ENCODE results near the gene NPAS3. TPM values are rescaled to one million over a fixed set of nuclear protein-coding genes. Genes with fewer than 3 reads are reported as not detected.

NPAS3 gene
- total and polyA plus RNA-seq, 11 donors, result 0.15 to 3.4 (median 0.92) TPM

GRCh38 chr14:32900547-32900946 lies 38.1 kb upstream of the NPAS3 start:
- no peaks in the 10 kb centered on the region for H3K27me3 ChIP-seq
- DNase-seq, result no peak
- H3K4me1 ChIP-seq, result peaks cover 0 to 8% (median 0%) of the 10 kb centered on the region in 12 donors
- ATAC-seq, result no peak
- intact Hi-C loops (cut with DNase I), result no loop called here
- H3K4me3 ChIP-seq, result no peak overlapping the region
- H3K36me3 ChIP-seq, result no peaks in the 10 kb centered on the region
- TF ChIP-seq CTCF (IDR thresholded peaks at IDR 0.05), result no peak
- TF ChIP-seq POLR2A (IDR thresholded peaks at IDR 0.05), result no peak
- H3K27ac ChIP-seq, result no peak overlapping the region
- no peaks in the 10 kb centered on the region for H3K9me3 ChIP-seq
- WGBS, 4 donors, result 77 to 89% (median 81%) methylated on average over 3 of the region's 3 CpGs

- no peak overlapping the region for H3K4me3 ChIP-seq
- no peak for TF ChIP-seq CTCF (IDR thresholded peaks at IDR 0.05)
- no peak for TF ChIP-seq POLR2A (IDR thresholded peaks at IDR 0.05)
- intact Hi-C loops (cut with DNase I), result no loop called here
- peaks cover 0 to 6% (median 0%) of the 10 kb centered on the region in 9 donors for H3K27me3 ChIP-seq
- ATAC-seq (no peak), DNase-seq (no peak)
- WGBS, 4 donors, result 84 to 89% (median 86%) methylated on average over 2 of the region's 2 CpGs
- H3K4me1 ChIP-seq, result no peaks in the 10 kb centered on the region
- H3K9me3 ChIP-seq, result no peaks in the 10 kb centered on the region
- H3K36me3 ChIP-seq, result no peaks in the 10 kb centered on the region
- no peak overlapping the region for H3K27ac ChIP-seq
Observed at GRCh38 chr14:32905013-32905412, 33.7 kb upstream of the NPAS3 start.

- H3K27me3 ChIP-seq, result peaks cover 0 to 6% (median 0%) of the 10 kb centered on the region in 9 donors
- intact Hi-C loops (cut with DNase I), result no loop called here
- DNase-seq (no peak), ATAC-seq (no peak)
- H3K36me3 ChIP-seq, result no peaks in the 10 kb centered on the region
- TF ChIP-seq CTCF (IDR thresholded peaks at IDR 0.05) (no peak), POLR2A (IDR thresholded peaks at IDR 0.05) (no peak)
- no peak overlapping the region for H3K27ac ChIP-seq
- H3K4me3 ChIP-seq, result no peak overlapping the region
- H3K9me3 ChIP-seq, result no peaks in the 10 kb centered on the region
- H3K4me1 ChIP-seq, result no peaks in the 10 kb centered on the region
- 88 to 91% (median 90%) methylated on average over 3 of the region's 3 CpGs for WGBS, 4 donors
Observed at GRCh38 chr14:32906672-32907071, 32.0 kb upstream of the NPAS3 start.

- ATAC-seq (no peak), DNase-seq (no peak)
- H3K27ac ChIP-seq, result no peak overlapping the region
- peaks cover 0 to 6% (median 0%) of the 10 kb centered on the region in 9 donors for H3K27me3 ChIP-seq
- no peaks in the 10 kb centered on the region for H3K36me3 ChIP-seq
- no peaks in the 10 kb centered on the region for H3K4me1 ChIP-seq
- intact Hi-C loops (cut with DNase I), result no loop called here
- TF ChIP-seq CTCF (IDR thresholded peaks at IDR 0.05) (no peak), POLR2A (IDR thresholded peaks at IDR 0.05) (no peak)
- no peak overlapping the region for H3K4me3 ChIP-seq
- 79 to 91% (median 83%) methylated on average over 9 of the region's 9 CpGs for WGBS, 4 donors
- no peaks in the 10 kb centered on the region for H3K9me3 ChIP-seq
Observed at GRCh38 chr14:32908196-32909084, 30.2 kb upstream of the NPAS3 start.
